GM23248 (cell line): Measurements from ENCODE around the gene ISL2. TPM values are rescaled to one million over a fixed set of nuclear protein-coding genes. Genes with fewer than 3 reads are reported as not detected.

Experiments
- DNase-seq: peaks from one replicate; pipeline ENCODE4 v3.0.0-alpha.2; 2015
- H2AFZ ChIP-seq: fragments of 200-600 bp; sonication (generic); 2 replicates; pipeline ENCODE4 v1.6.1; 2016; ENCODE audit warnings: antibody characterized with exemption
- H3F3A ChIP-seq: fragments of 200-600 bp; sonication (generic); 2 replicates; pipeline ENCODE4 v1.6.1; 2016; ENCODE audit warnings: mild to moderate bottlenecking, antibody characterized with exemption, mixed run types; ENCODE audit not compliant: insufficient read depth
- H3K27ac ChIP-seq: fragments of 200-600 bp; sonication (generic); 2 replicates; pipeline ENCODE4 v1.5.1; 2016; ENCODE audit warnings: mild to moderate bottlenecking
- H3K27me3 ChIP-seq: fragments of 200-600 bp; sonication (generic); replicated peaks from 2 replicates; pipeline ENCODE4 v1.6.1; 2016; ENCODE audit warnings: mild to moderate bottlenecking; ENCODE audit not compliant: insufficient read depth
- H3K36me3 ChIP-seq: fragments of 200-600 bp; sonication (generic); 2 replicates; pipeline ENCODE4 v1.6.1; 2016; ENCODE audit warnings: low read depth, mild to moderate bottlenecking
- H3K4me1 ChIP-seq: fragments of 200-600 bp; sonication (generic); 2 replicates; pipeline ENCODE4 v1.6.1; 2016; ENCODE audit warnings: mild to moderate bottlenecking; ENCODE audit not compliant: insufficient read depth
- H3K4me2 ChIP-seq: fragments of 200-600 bp; sonication (generic); one replicate; pipeline ENCODE4 v1.6.1; 2016; ENCODE audit warnings: mild to moderate bottlenecking; ENCODE audit not compliant: unreplicated experiment
- H3K4me3 ChIP-seq: fragments of 200-600 bp; sonication (generic); 2 replicates; pipeline ENCODE4 v1.5.1; 2016; ENCODE audit warnings: mild to moderate bottlenecking
- H3K79me2 ChIP-seq: fragments of 200-600 bp; sonication (generic); 2 replicates; pipeline ENCODE4 v1.6.1; 2016; ENCODE audit warnings: mild to moderate bottlenecking; ENCODE audit not compliant: insufficient read depth
- H3K9ac ChIP-seq: fragments of 200-600 bp; sonication (generic); 2 replicates; pipeline ENCODE4 v1.6.1; 2016; ENCODE audit warnings: mild to moderate bottlenecking
- H3K9me2 ChIP-seq: fragments of 200-600 bp; sonication (generic); 2 replicates; pipeline ENCODE4 v1.6.1; 2016; ENCODE audit warnings: mixed run types, mild to moderate bottlenecking, moderate library complexity; ENCODE audit not compliant: insufficient read depth
- H3K9me3 ChIP-seq: fragments of 200-600 bp; sonication (generic); one replicate; pipeline ENCODE4 v1.6.1; 2017; ENCODE audit warnings: low read depth
- H4K20me1 ChIP-seq: fragments of 200-600 bp; sonication (generic); 2 replicates; pipeline ENCODE4 v1.6.0; 2016; ENCODE audit not compliant: insufficient read depth
- EZH2 ChIP-seq: fragments of 200-600 bp; sonication (generic); IDR thresholded peaks from 2 replicates; pipeline ENCODE4 v1.6.1; 2018; ENCODE audit warnings: antibody characterized with exemption, mild to moderate bottlenecking; ENCODE audit not compliant: insufficient read depth, poor library complexity, severe bottlenecking
- EZH2phosphoT487 ChIP-seq: fragments of 200-600 bp; sonication (generic); IDR thresholded peaks from 2 replicates; pipeline ENCODE4 v1.6.1; 2018; ENCODE audit warnings: antibody characterized with exemption, moderate library complexity, mild to moderate bottlenecking, low read depth; ENCODE audit not compliant: insufficient read depth
- WGBS, 2 experiments: methylation state at CpG; one replicate each; pipeline ENCODE4 v1.1.6; 2015 to 2017; ENCODE audit warnings: low lambda C conversion rate in 2 of 2, low coverage in 1 of 2; ENCODE audit errors: missing lambda C conversion rate in 2 of 2; 5-methylcytosine and 5-hydroxymethylcytosine counted together
- in situ Hi-C: fragments of 300-500 bp; cut with MboI; formaldehyde crosslinking; loops from 2 replicates; pipeline ENCODE4 v1.15.0; 2020
- polyA plus RNA-seq: library from polyadenylated mRNA; unstranded; fragments of >200 nt; fragmentation: Nextera tagmentation; extraction: Ambion mirVana; gene quantifications from 2 replicates; pipeline ENCODE4 v1.2.1, GENCODE V29; 2016
- total RNA-seq: library from RNA; depleted of rRNA; stranded (reverse); fragments of >200 nt; shearing (Covaris generic); gene quantifications from 2 replicates; pipeline ENCODE4 v1.2.3, GENCODE V29; 2014

Gene ISL2
- total and polyA plus RNA-seq, 2 experiments from 2014 or later: 0.98 to 2.2 TPM

DNA sequence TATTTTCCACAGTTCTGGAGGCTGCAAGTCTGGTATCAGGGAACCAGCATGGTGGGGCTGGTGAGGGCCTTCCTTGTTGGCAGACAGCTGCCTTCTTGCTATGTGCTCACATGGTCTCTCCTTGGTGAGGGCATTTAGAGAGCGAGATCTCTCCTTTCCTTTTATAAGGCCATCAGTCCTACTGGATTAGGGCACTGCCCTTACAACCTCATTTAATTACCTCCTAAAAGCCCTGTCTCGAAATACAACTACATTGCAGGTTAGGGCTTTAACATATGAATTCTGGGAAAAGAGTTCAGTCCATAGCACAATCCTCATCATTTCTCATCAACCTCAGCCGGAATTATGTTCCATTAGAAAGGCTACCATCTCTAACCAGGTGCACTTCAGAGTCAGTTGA, 21.9 kb downstream of the ISL2 start:
- H3K4me3 ChIP-seq: no peak overlapping the region
- no peak for TF ChIP-seq EZH2
- TF ChIP-seq EZH2phosphoT487: no peak
- no peaks in the 10 kb centered on the region for H3K9me2 ChIP-seq
- H3F3A ChIP-seq: no peaks in the 10 kb centered on the region
- no peaks in the 10 kb centered on the region for H3K9me3 ChIP-seq
- H3K27ac ChIP-seq: no peak overlapping the region
- H3K79me2 ChIP-seq: no peaks in the 10 kb centered on the region
- no peaks in the 10 kb centered on the region for H3K36me3 ChIP-seq
- H3K4me2 ChIP-seq: no peak overlapping the region
- H3K4me1 ChIP-seq: no peaks in the 10 kb centered on the region
- in situ Hi-C loops: no loop called here
- H3K9ac ChIP-seq: no peak overlapping the region
- no peaks in the 10 kb centered on the region for H4K20me1 ChIP-seq
- 88 to 94% methylated on average over 3 of the region's 3 CpGs for WGBS, 2 experiments
- no peak for DNase-seq
- no peak overlapping the region for H2AFZ ChIP-seq
- H3K27me3 ChIP-seq: no peaks in the 10 kb centered on the region

DNA sequence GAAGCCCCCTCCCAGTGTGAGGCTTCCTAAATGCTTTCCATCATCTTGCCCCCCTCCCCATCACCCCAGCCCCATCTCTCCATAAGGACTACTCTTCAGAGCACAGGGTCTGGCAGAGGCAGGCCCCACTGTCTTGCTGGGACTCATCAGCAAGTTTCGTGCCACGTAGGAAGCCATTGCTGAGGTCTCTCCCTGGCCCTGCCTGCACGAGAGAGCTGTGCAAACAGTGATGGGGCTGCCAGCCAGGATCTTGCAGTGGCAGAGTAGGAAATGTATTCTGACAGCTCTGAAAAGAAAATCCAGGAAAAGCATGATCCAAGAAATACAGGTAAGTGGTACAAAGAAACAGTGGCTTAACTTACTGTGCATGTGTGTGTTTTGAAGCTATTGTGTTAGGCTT, 22.6 kb downstream of the ISL2 start:
- no peaks in the 10 kb centered on the region for H3K4me1 ChIP-seq
- no peaks in the 10 kb centered on the region for H3K79me2 ChIP-seq
- H3F3A ChIP-seq: no peaks in the 10 kb centered on the region
- TF ChIP-seq EZH2phosphoT487 (no peak), EZH2 (no peak)
- no peaks in the 10 kb centered on the region for H4K20me1 ChIP-seq
- no peak overlapping the region for H3K4me3 ChIP-seq
- H3K9me3 ChIP-seq: no peaks in the 10 kb centered on the region
- H2AFZ ChIP-seq: no peak overlapping the region
- no peaks in the 10 kb centered on the region for H3K36me3 ChIP-seq
- 86 to 88% methylated on average over 3 of the region's 3 CpGs for WGBS, 2 experiments
- H3K27ac ChIP-seq: no peak overlapping the region
- in situ Hi-C loops: no loop called here
- no peak for DNase-seq
- no peaks in the 10 kb centered on the region for H3K9me2 ChIP-seq
- H3K27me3 ChIP-seq: no peaks in the 10 kb centered on the region
- H3K9ac ChIP-seq: no peak overlapping the region
- no peak overlapping the region for H3K4me2 ChIP-seq

GRCh38 chr15:76360416-76360815, 23.8 kb downstream of the ISL2 start:
- in situ Hi-C loops: no loop called here
- 86 to 91% methylated on average over 3 of the region's 3 CpGs for WGBS, 2 experiments
- no peaks in the 10 kb centered on the region for H3F3A ChIP-seq

GRCh38 chr15:76363251-76363650, 26.7 kb downstream of the ISL2 start:
- H3K27ac ChIP-seq: no peak overlapping the region
- in situ Hi-C loops: no loop called here
- 72 to 79% methylated on average over 2 of the region's 2 CpGs for WGBS, 2 experiments

More at GRCh38 chr15:76360416-76360815, 23.8 kb downstream of the ISL2 start:
- H3K4me1 ChIP-seq: no peaks in the 10 kb centered on the region
- H3K9me3 ChIP-seq: no peaks in the 10 kb centered on the region
- DNase-seq: no peak
- no peak overlapping the region for H3K4me2 ChIP-seq
- no peaks in the 10 kb centered on the region for H4K20me1 ChIP-seq
- H3K27ac ChIP-seq: no peak overlapping the region
- H3K9ac ChIP-seq: no peak overlapping the region
- no peak overlapping the region for H3K4me3 ChIP-seq
- H3K27me3 ChIP-seq: no peaks in the 10 kb centered on the region
- TF ChIP-seq EZH2phosphoT487 (no peak), EZH2 (no peak)
- no peaks in the 10 kb centered on the region for H3K79me2 ChIP-seq
- no peak overlapping the region for H2AFZ ChIP-seq
- H3K36me3 ChIP-seq: no peaks in the 10 kb centered on the region
- H3K9me2 ChIP-seq: no peaks in the 10 kb centered on the region

DNA sequence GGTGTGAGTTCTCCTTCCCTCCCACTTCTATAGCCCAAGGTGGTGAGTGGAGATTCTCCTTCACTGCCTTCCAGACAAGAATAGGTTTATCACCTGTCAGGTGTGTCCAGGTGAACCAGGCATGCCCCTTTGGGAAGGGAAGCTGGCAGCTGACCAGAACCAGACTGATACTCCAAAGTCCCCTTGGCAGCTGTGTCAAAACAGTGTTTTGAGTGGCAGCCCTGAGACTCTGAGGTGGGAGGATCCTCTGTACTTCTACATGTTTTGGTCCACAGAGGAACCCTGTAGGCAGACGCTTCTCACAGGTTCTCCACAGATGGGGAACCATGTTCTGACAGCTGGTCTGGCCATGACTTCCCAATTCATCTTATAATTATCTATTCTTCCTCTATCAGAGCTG, 30.1 kb downstream of the ISL2 start:
- in situ Hi-C loops: no loop called here
- H3K9me3 ChIP-seq: no peaks in the 10 kb centered on the region
- H3K9ac ChIP-seq: no peak overlapping the region
- no peak for DNase-seq
- H3K27ac ChIP-seq: no peak overlapping the region
- no peak overlapping the region for H2AFZ ChIP-seq
- H3F3A ChIP-seq: no peaks in the 10 kb centered on the region
- H3K79me2 ChIP-seq: no peaks in the 10 kb centered on the region
- no peaks in the 10 kb centered on the region for H3K36me3 ChIP-seq
- H4K20me1 ChIP-seq: no peaks in the 10 kb centered on the region
- no peak overlapping the region for H3K4me3 ChIP-seq
- H3K9me2 ChIP-seq: no peaks in the 10 kb centered on the region
- 69 to 85% methylated on average over 1 of the region's 1 CpG for WGBS, 2 experiments
- TF ChIP-seq EZH2phosphoT487 (no peak), EZH2 (no peak)
- no peaks in the 10 kb centered on the region for H3K4me1 ChIP-seq
- no peaks in the 10 kb centered on the region for H3K27me3 ChIP-seq
- no peak overlapping the region for H3K4me2 ChIP-seq

More at GRCh38 chr15:76363251-76363650, 26.7 kb downstream of the ISL2 start:
- Histone ChIP-seq H3K27me3 (no peaks in the 10 kb centered on the region), H3K4me2 (no peak overlapping the region), H3F3A (no peaks in the 10 kb centered on the region), H3K36me3 (no peaks in the 10 kb centered on the region), H3K79me2 (no peaks in the 10 kb centered on the region), H3K9ac (no peak overlapping the region), H3K9me2 (no peaks in the 10 kb centered on the region), H3K4me3 (no peak overlapping the region), H3K4me1 (no peaks in the 10 kb centered on the region), H3K9me3 (no peaks in the 10 kb centered on the region), H4K20me1 (no peaks in the 10 kb centered on the region), H2AFZ (no peak overlapping the region)
- no peak for DNase-seq
- TF ChIP-seq EZH2 (no peak), EZH2phosphoT487 (no peak)
